Brain pericyte (primary cell): ENCODE data around the gene SLC38A11.

Experiments
- DNase-seq: peaks from one replicate; pipeline ENCODE4 v3.0.0-alpha.2; 2012; ENCODE audit warnings: low read depth, low spot score

The SLC38A11 gene

GRCh38 chr2:164917296-164917903, 37.9 kb downstream of the SLC38A11 start:
- no peak for DNase-seq

DNA sequence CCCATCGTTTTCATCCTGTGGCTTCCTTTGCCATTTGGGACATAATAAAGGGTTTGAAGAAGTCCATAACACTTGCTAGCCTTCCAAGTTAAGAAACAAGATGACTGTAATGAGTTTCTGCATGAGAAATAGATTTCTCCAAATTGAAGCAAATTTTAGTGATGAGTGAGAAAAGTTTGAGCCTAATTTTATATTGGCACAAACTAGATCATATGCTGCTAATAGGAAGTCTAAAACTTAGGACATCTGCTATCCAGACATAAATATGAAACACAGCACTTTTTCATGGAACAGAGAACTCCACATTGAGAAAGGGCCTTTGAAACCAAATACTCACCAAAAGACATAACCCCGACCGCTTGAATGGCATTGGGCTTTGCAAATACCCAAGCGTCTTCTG, 39.8 kb downstream of the SLC38A11 start:
- DNase-seq: no peak

GRCh38 chr2:164913640-164914350, 41.5 kb downstream of the SLC38A11 start:
- no peak for DNase-seq

DNA sequence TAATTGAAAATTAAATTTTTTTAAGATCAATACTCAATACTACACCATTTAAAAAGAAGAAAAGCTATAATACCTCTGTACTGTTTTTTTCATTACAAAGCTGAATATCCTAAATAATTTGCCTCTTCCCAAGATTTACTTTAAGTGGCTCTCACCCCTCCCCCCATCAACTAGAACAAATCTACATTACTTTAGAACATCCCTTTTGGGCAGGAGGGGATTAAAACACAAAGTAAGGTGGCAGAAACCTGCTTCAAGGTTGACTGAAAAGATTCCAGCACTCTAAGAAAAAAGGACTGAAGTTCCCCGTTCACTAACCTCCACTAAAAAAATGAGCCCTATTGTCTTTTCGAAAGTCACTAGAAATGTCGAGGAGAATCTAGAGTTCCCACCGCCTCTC, 42.3 kb downstream of the SLC38A11 start:
- no peak for DNase-seq

- no peak for DNase-seq
Measured at GRCh38 chr2:164911832-164912231, 43.5 kb downstream of the SLC38A11 start.

- no peak for DNase-seq
Measured at GRCh38 chr2:164910101-164910899, 45.0 kb downstream of the SLC38A11 start.

- no peak for DNase-seq
Measured at GRCh38 chr2:164906947-164907346, 48.4 kb downstream of the SLC38A11 start.

GRCh38 chr2:164905307-164905706, 50.0 kb downstream of the SLC38A11 start:
- DNase-seq: no peak

DNA sequence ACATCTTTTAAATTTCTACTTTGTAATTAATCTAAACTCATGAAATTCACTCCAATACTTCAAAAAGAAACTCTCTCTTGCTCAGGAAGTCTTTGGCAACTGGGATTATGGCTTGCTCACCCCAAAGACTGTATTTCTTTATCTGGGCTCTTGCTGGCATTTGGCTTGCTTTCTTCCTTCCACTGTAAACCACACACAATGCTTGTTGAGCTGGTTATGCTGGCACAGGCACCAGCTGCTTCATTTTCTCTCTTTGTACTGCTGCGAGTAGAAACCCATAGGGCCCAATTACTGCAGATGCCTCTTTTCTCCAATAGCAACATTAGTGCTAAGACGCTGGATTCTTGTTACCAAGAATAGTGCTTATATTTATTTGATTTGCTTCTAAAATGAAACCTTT, 51.4 kb downstream of the SLC38A11 start:
- DNase-seq: no peak

- DNase-seq: peak; percentile 59
Measured at GRCh38 chr2:164903204-164903603, 52.1 kb downstream of the SLC38A11 start.

DNA sequence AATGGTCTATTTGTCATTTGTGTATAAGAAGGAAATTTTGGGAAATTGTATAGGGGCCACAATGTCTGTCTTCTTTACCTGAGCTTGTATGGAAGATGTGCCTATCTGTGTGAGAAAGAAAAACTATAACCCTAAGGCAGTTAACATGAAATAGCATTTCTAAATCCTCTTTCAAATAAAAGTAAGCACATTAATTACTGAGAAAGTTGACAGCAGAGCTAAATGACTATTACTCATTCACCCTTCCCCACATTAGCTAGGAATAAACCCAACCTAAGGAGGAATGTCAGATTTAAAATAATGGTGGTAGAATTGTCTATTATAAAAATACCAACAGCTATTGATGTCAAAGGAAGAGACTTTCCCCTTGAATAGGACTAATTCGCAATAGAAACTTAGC, 56.2 kb downstream of the SLC38A11 start:
- no peak for DNase-seq

- no peak for DNase-seq
Measured at GRCh38 chr2:164898475-164898874, 56.9 kb downstream of the SLC38A11 start.

DNA sequence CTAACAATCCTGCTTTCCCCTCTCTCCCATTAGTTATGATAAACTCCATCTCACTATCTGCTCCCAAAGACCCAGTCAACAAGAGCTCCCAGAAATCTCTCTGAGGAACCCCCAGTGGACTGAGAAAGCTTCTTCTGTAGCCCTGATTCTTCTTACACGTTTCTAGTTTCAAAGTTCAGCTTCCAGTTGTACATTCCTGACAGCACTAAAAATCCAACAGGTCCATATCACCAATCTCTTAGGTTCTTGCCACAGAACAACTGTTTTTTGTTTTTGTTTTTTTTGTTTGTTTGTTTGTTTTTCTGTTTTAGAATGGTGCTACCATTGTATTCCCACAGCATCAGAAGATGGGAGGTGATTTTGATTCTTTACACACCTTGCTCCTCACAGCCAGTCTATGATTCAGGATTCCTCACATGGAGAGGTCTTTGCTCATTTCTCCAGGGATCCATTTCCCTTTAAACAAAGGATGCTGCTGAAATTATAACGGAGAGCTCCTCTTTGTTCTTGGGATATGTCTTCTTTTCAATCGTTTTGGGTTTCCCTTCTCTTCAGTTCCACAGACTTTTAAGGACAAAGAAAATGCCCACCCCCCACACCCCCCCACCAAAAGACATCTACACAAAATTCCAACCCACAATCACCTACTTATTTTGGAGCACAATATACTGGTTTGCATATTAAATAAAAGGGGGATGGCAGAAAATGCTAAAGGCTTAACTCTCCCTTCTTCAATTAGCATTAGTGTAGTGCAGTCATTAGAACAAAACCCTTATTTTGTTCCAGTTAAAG, 57.7 kb downstream of the SLC38A11 start:
- DNase-seq: no peak

GRCh38 chr2:164896634-164897355, 58.5 kb downstream of the SLC38A11 start:
- no peak for DNase-seq

GRCh38 chr2:164896226-164896625, 59.1 kb downstream of the SLC38A11 start:
- DNase-seq: no peak

DNA sequence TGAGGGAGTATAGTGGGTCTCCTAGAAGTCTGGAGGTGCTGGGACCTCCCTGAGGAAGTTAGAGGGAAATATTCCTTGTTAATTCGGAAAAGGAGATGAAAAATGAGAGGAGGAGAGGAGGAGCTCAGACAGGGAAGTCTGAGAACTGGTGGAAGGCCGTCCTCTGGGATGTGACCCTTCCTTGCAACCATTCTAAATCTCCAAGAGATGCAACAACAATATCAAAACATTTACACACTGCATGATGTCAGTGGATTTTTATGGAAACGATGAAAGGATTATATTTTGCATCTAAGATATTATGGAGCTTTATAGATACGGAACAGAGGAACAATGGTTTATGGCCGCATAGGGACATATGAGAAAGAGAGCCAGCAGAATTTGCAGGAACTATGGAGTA, 63.9 kb downstream of the SLC38A11 start:
- DNase-seq: no peak

DNA sequence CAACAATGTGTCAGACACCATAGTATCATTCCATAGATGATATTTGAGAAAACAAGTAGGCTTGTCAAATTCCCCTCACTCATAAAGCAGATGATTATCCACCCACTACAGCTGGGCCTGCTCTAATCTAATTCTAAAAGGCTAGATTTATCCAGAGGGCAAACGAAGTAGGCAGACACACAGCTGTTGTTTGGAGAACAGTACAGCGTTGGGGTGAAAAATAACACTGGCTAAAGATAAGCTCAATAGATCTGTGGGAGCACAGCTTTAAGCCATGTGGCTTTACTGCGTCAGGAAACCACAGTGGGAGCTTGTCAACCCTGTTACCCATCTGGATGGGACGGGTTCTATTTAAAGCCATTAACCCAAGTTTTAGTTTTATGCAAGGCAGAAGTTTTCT, 64.8 kb downstream of the SLC38A11 start:
- peak; percentile 39 for DNase-seq

DNA sequence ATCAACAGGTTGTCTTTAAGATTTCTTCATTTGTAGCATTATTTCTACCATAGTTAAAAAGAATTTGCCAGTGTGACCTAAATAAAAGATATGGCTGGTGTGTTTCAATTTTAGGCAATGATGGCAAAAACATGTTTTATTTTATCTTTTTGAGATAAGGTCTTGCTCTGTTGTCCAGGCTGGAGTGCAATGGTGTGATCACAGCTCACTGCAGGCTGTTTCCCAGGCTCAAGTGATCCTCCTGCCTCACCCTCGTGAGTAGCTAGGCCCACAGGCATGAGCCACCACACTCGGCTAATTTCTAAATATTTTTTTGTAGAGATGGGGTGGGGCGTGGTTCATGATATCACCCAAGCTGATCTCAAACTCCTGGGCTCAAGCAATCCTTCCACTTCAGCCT, 66.7 kb downstream of the SLC38A11 start:
- DNase-seq: no peak

DNA sequence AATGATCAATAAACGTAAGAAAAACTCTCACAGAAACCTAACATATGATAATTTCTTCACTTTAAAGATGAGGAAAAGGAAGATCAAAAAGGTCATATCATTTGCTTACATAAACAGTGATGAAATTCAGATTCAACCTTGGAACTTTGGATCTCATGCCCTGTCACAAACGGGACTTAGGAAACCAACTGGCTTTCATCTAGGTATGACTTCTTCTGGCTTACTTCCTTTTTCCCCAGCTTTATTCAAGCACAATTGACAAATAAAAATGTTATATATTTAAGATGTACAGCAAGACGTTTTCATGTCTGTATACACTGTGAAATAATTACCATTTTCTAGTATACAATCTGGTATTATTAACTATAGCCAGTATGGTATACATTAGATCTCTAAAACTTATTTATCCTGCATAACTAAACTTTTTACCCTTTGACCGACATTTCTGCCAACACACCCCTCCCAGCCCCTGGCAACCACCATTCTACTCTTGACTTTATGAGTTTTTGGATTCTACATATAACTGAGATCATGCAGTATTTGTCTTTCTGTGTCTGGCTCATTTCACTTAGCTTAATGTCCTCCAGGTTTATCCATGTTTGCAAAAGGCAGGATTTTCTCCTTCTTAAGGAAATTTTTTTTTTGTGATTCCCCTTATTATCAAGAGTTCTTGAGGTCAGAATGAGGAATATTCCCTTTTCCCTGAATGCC, 67.7 kb downstream of the SLC38A11 start:
- no peak for DNase-seq

GRCh38 chr2:164882276-164882675, 73.0 kb downstream of the SLC38A11 start:
- DNase-seq: no peak

- DNase-seq: no peak
Measured at GRCh38 chr2:164881524-164881923, 73.8 kb downstream of the SLC38A11 start.
